HG02973 (cell line): ENCODE measurements around the gene MTG2.

ENCODE experiments used
- ATAC-seq: cut with Tn5 transposase; IDR thresholded peaks from one replicate; pipeline ENCODE4 v1.9.1; 2021; ENCODE audit warnings: moderate library complexity; ENCODE audit not compliant: unreplicated experiment

MTG2 gene

GRCh38 chr20:62219101-62219991 lies 36.5 kb downstream of the MTG2 start:
- ATAC-seq = no peak

GRCh38 chr20:62219992-62220665 lies 37.3 kb downstream of the MTG2 start, which contains the start of gene HRH3:
Gene HRH3, minus strand, starts transcription at chr20:62220278. Its CDS starts 308 bp downstream, at chr20:62219970.
- no peak for ATAC-seq

GRCh38 chr20:62220666-62221568 lies 38.1 kb downstream of the MTG2 start:
- no peak for ATAC-seq

GRCh38 chr20:62222266-62222850 lies 39.5 kb downstream of the MTG2 start:
- no peak for ATAC-seq

- ATAC-seq = no peak
Measured at GRCh38 chr20:62222972-62223371, 40.1 kb downstream of the MTG2 start.

GRCh38 chr20:62223571-62223970 lies 40.7 kb downstream of the MTG2 start:
- ATAC-seq = no peak

- ATAC-seq = no peak
Measured at GRCh38 chr20:62224113-62224855, 41.5 kb downstream of the MTG2 start.

- no peak for ATAC-seq
Measured at GRCh38 chr20:62225026-62225425, 42.2 kb downstream of the MTG2 start.

GRCh38 chr20:62225820-62226635 lies 43.2 kb downstream of the MTG2 start:
- ATAC-seq = no peak

- ATAC-seq = no peak
Measured at GRCh38 chr20:62226707-62227590, 44.1 kb downstream of the MTG2 start.

GRCh38 chr20:62227591-62227976 lies 44.8 kb downstream of the MTG2 start:
- no peak for ATAC-seq

- ATAC-seq = no peak
Measured at GRCh38 chr20:62227977-62228958, 45.4 kb downstream of the MTG2 start.

GRCh38 chr20:62228982-62229545 lies 46.2 kb downstream of the MTG2 start:
- no peak for ATAC-seq

- ATAC-seq = no peak
Measured at GRCh38 chr20:62229667-62230066, 46.8 kb downstream of the MTG2 start.

- no peak for ATAC-seq
Measured at GRCh38 chr20:62230276-62230675, 47.4 kb downstream of the MTG2 start.

GRCh38 chr20:62230696-62231095 lies 47.9 kb downstream of the MTG2 start:
- no peak for ATAC-seq

- ATAC-seq = no peak
Measured at GRCh38 chr20:62231292-62231691, 48.5 kb downstream of the MTG2 start.
